ENCODE results near the gene ILDR2.

ILDR2 gene, protein sequence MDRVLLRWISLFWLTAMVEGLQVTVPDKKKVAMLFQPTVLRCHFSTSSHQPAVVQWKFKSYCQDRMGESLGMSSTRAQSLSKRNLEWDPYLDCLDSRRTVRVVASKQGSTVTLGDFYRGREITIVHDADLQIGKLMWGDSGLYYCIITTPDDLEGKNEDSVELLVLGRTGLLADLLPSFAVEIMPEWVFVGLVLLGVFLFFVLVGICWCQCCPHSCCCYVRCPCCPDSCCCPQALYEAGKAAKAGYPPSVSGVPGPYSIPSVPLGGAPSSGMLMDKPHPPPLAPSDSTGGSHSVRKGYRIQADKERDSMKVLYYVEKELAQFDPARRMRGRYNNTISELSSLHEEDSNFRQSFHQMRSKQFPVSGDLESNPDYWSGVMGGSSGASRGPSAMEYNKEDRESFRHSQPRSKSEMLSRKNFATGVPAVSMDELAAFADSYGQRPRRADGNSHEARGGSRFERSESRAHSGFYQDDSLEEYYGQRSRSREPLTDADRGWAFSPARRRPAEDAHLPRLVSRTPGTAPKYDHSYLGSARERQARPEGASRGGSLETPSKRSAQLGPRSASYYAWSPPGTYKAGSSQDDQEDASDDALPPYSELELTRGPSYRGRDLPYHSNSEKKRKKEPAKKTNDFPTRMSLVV

DNA sequence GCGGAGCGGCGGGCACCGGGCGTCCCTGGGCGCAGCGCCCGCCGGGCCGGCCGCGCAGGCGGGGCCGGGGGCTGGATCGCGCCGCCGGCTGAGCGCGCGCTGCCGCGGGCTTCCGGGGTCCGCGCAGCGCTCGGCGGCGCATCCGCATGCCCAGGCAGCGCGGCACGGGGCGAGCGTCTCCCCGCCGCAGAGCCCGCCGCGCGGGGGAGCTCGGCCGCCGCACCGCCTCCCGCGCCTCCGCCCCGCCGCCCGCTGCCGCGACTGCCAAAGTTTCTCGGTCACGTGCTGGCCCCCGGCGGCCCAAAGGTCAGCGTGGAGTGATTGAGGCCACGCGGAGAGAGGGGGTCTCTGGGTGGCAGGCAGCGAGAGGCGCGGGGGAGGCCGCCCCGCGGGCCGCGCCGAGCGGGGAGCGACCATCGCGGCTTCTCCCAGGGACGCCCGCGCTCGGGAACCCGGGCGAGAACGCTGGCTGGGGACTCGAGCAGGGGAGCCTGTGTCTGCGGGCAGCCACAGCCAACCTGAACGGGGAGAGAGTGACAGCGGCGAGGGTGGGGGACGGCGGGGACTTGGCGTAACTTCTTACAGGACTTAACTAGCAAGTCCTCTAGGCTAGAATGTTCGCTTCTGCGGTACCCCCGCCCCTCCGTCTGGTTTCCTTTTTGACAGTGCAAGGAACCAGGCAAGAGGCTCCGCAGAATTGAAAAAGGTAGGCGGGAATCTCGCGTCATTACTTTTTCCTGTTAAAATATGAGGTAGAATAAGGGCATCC, at the start of gene ILDR2:
Gene ILDR2 (minus strand): TSS at position 180 of the 769 bp plus-strand sequence. CDS start 272 bp downstream, outside the sequence.
- no peak for DNase-seq

DNA sequence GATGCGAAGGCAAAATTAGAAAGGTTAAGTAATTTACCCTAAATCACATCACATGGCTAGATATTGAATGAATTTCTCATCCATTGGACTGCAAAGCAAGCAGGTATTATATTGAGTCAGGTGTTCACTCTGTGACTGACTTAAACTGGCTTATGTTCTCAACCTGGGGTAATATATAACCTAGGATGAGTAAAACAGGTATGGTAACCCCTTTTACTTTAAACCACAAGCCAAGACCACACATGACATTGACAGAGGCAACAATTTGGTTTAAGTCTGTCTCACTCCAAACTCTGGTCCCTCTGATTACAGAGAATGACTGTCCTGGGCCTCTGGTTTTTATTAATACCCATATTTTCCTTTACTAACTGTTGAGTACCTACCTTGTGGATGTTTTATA, 47.0 kb upstream of the ILDR2 start:
- no peak for DNase-seq

DNA sequence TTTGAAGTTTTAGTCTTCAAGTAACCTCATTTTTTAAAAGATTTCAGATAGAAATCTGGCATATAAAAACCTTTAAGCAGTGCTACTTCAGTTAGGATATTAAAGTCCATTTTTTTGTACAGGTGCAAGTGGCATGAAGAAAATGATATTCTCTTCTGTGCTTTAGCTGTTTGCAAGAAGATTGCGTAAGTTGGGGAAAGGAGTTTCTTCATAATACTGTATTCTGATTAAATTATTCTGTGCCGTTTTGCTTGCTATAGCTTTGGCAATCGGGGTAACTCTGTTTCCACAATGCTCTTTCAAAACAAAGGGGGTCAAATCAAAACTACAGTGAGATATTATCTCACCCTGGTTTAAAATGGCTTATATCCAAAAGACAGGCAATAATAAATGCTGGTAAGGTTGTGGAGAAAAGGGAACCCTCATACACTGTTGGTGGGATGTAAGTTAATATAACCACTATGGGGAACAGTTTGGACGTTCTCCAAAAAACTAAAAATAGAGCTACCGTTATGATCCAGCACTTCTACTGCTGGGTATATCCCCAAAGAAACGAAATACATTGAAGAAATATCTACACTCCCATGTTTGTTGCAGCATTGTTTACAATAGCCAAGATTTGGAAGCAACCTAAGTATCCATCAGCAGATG, 40.9 kb upstream of the ILDR2 start:
- DNase-seq, result no peak

DNA sequence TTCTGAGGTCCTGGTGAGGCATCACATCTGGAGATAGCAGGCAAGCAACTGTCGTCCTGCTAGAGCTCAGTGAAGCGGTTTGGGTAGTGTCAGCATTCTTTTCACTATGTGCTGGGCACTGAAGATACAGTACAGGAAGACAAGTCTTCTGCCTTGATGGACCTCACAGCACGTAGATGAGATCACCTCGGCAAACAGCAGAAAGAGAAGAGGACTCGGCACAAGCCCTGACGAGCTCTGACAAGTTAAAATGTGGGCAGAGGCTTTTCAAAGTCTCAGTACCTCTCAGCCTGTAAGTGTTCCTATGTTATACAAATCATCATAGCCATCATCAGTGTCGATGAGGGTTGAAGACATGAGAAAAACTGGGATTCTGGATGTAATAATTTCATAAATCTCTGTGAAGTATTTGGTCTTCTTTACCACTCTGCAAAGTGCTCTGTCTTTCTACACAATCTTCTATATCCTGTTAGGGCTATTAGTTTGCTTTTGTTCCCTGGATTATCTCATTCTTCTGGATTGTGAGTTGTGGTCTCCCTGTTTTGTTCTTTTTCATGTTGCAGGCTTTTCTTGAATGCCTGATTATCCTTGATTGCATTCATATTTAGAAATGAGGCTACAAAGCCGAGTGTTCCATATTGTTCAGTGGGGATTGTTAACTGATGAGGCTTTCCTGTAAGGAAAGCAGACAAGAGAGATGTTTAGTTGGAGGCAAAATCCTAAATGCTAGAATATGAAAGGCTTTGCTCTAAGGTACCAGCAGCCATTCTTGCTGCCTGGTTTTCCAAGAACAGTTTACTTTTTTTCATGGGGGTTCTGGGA, 38.0 kb upstream of the ILDR2 start:
- DNase-seq, result no peak

DNA sequence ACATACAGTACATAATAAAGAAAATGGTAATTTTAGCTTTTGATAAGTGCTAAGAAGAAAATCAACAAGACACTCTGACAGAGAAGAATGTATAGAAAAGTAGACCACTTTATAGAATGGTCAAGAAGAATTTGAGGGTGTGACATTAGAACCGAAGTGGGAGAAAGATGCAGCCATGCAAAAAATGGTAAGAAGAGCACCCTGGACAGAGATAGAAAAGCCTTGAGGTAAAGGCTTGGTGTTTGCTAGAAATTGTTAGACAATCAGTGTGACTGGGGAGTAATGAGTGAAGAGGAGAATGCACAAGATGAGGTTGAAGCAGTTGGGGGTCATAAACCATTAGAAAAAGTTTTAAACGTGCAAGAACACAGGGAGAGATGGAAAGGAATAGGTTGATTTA, 37.2 kb upstream of the ILDR2 start:
- DNase-seq, result no peak

DNA sequence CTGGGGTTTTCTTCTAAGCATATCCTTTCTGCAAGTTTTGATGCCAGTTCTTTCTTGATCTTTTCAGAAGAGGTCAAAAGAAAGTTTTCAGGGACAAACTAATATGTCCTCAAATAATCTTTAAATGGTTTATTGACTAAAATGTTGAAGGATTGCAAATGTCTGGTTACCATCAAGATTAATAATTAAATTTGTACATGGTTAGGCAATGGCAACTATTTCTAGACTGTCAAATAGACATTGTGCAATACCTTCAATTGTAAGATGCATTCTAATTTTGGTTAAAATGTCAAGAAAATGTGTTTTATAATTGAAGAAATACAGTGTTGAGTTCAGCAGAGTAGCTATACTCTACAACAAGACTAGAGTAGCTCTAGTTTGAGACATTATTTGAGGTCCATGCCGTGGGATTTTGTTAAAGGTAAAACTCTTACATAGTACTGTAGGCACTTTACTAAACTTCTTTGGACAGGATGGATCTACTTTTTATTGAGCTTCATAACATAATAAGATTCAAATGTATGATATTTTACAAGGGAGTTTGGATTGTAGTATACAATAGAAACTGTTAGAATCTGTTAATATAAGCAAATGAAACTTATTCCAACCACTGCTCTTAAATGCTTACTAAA, 36.3 kb upstream of the ILDR2 start:
- no peak for DNase-seq

DNA sequence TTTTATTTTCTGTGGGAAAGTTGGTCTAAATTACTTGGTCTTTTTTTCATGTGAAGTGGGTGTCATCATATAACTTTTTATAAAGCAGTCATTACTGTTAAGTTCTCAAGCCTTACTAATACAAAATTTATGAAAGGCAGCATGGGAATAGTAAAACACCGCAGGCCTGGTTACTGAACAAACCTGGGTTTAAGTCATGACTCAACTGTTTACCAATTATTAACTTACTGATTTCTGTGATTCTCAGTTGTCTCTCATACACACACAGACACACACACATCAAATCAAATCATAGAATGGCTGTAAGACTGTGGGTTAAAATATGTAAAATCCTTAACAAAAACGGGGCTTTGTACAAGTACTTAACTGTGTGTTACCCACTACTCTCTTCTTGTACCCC, 28.4 kb upstream of the ILDR2 start:
- no peak for DNase-seq

DNA sequence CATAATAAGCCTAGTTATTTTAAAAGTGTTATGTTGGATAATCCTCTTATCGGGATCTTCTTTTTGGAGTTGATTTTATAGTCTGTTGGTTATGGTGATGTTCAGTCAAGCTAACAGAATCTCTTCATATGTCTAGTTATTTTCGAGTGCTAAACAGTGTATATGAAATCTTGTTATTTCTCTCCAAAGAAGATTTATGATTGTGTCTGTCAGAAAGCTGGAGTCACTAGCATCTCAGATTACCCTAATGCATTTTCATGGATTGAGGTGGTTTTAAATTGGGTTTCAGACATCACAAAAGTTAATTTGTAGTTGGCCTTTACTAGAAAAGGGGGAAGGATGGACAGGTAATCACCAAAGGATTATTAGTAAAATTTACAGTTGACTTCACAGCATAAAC, 27.0 kb upstream of the ILDR2 start:
- no peak for DNase-seq

DNA sequence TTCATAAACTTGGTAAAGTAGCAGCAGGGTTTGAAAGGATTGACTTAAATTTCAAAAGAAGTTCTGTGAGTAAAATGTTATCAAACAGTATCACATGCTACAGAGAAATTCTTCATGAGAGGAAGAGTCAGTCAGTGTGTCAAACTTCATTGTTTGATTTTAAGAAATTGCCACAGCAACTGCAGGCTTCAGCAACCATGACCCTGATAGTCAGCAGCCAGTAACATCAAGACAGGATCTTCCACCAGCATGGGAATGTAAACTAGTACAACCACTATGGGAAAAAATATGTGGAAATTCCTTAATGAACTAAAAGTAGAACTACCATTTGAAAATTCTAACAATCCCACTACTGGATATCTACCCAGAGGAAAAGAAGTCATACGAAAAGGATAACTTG, 25.2 kb upstream of the ILDR2 start:
- no peak for DNase-seq

DNA sequence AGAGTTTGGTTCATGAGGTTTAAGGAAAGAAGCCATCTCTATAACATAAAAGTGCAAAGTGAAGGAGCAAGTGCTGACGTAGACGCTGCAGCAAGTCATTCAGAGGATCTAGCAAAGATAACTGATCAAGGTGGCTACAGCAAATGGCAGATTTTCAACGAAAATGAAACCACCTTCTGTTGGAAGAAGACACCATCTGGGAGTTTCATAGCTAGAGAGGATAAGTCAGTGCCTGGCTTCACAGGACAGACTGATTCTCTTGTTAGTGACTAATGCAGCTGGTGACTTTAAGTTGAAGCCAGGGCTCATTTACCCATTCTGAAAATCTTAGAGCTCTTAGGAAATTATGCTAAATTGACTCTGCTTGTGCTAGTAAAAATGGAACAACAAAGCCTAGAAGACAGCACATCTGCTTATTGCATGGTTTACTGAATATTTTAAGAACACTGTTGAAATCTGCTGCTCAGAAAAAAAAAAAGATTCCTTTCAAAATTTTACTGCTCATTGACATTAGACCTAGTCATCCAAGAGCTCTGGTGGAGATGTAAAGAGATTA, 24.2 kb upstream of the ILDR2 start:
- DNase-seq, result no peak

DNA sequence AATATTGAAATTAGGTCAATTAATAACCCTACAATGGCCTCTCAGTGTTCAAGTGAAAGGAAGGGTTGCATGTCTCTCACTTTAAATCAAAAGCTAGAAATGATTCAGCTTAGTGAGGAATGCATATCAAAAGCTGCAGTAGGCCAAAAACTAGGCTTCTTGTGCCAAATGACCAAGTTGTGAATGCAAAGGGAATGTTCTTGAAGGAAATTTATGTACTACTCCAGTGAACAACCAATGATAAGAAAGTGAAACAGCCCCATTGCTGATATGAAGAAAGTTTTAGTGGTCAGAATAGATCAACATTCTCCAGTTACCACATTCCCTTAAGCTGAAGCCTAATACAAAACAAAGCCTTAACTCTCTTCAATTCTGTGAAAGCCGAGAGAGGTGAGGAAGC, 23.7 kb upstream of the ILDR2 start:
- DNase-seq, result no peak

DNA sequence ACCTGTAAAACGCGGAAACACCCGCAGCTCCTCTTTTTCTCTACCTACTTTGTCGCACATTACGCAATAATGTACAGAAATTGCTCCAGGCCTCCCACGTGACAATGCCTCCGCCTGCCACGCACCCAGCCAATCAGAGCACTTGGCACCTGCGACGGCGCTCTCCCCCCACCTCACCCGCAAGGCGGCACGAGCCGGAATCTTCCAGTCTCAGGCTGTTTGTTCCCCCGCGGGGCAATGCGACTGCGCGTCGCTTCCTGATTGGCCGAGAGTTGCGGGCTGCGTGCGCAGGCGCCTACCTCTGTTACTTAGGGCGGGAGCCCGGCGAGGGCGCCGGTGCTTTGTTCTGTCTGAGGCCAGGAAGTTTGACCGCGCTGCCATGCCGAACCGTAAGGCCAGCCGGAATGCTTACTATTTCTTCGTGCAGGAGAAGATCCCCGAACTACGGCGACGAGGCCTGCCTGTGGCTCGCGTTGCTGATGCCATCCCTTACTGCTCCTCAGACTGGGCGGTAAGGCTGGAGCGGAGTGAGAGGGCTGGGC, 13.7 kb upstream of the ILDR2 start, which contains the start of gene MAEL:
Gene MAEL (plus strand): TSS at position 307 of the 542 bp plus-strand sequence. CDS start 73 bp downstream, at position 380.
- no peak for DNase-seq

DNA sequence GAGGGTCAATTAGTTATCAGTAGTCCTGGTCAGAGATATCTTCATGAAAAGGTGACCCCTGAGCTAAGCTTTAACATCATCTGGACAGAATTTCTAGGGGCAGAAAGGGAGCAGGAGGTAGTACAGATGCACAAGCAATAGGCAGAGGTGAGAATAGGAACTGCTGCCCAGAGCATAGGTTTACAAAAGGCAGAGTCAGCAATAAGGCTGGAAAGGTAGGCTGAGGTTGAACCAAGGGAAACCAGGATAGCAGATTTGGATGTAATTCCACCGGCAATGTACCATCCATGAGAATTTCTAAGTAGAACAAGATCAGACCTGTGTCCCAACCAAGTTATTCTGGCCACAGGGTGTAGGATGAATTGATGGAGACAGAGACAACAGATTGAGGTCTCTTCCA, 6.2 kb upstream of the ILDR2 start:
- no peak for DNase-seq

DNA sequence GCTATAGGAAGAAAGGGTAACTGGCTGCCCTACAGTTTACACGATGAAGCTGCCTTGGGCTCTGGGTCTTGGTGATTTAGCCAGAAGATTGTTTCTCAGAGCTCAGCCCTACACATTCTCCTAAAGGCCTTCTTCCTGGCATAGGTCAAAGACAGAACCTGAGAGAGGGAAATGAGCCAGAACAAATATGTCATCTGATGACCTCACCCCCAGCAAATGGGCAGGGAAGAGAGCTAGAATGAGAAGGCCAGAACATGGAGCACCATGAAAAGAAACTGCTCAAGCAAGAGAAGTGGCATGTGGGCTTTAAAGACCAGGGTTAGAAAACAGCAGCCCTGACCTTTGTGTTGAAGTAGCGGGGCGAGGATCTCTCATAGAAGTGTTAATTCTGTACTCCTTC, 5.5 kb upstream of the ILDR2 start:
- DNase-seq, result no peak

DNA sequence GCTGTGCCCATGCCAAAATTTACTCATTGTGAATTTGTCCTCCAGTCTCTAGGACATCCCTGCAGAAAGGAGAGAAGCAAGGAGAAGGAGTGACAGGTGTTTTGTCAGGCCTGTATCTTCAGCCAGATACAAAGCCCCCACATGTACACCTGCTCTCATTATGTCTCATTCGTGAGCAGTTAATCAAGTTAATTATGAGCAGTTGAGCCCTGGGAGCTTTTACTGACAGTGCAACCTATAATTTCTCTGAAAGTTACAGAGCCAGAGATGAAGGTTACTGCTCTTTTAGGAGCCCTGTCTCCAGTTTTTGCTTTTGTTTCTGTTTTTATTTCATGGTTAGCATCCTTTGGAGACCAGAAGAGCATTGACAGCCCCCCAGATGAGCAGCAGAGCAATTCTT, 5.0 kb upstream of the ILDR2 start:
- DNase-seq, result no peak

DNA sequence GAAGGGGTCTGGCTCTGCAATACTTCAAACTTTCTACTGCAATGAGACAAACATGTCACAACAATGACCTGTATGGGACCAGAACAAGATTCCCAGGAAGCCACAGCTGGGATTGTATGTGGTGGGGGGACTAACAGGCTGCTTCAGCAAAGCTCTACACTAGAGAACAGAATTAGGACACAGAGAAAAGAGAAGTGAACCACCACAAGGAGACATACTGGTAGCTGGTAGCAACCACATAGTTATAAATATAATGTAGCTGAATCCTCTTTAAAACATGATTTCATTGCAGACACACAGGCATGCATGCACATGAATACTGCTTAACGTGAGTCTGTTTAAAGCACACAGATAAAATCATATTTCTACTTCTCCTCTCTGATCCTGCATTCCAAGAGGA, 3.5 kb upstream of the ILDR2 start:
- DNase-seq, result no peak

DNA sequence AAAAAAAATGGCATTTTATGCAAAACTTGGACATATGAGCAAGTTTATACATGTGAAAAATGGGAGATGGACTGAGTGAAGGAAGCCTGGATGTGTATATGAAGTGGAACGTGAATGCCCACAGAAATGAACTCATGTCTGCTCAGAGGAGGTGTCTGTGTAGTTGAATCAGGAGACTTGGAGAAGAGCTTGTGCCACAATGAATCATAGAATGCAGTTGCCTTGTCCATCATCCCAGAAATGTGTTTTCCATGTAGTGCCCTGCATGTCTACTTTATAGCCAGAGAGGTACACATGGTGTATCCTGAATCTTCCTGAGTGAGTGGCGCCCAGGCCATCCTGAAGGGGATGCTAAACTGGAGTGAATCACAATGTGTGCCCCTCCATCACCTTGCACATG, 2.6 kb upstream of the ILDR2 start:
- no peak for DNase-seq

DNA sequence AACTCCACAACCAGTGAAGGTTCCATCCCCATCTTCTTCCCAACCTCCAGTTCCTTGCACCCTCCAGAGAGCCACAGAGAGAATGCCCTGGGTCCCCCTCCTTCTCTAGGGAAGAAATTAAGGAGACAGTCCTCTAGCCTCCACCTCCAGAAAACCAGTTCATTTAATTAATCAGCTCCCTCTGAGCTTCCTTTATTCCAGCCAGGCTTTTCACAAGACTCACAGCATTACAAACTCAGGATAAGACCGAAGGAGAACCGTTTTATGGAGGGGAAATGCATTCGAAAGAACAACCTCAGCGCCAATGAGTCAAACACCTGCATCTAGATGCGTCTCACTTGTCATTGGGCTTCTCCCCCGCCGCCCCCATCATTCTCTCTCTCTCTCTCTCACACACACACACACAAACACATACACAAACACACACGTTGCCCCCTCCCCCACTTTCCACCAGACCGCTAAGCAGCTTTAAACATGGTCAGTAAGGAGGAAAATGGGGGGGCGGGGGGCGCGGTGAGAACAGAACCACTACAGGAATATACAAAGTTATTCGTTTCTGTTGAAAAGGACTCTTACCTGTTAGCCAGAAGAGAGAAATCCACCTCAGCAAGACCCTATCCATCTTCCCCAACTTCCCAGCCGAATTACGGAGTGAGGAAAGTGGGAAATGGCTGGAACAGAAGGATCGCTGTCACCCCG, 544 bp downstream of the ILDR2 start:
- DNase-seq, result no peak

DNA sequence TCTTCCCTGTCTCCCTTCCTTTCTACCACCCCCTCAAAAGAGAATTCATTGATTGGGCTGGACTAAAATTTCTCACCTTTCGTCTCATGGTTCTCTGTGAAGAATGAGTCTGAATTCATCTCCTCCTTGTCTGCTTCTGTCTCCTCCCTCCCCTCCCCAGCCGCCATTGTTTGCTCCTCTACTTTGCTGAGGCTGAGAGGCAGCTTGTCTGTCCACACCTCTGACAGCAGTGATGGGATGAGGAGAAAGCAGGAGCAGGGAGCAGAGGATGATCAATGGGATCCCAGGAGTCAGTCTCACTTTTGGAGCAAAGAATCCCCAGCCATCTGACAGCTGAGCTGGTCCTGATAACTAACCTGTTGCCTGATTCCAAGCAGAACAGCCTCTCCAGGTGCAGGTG, 2.5 kb downstream of the ILDR2 start:
- no peak for DNase-seq

DNA sequence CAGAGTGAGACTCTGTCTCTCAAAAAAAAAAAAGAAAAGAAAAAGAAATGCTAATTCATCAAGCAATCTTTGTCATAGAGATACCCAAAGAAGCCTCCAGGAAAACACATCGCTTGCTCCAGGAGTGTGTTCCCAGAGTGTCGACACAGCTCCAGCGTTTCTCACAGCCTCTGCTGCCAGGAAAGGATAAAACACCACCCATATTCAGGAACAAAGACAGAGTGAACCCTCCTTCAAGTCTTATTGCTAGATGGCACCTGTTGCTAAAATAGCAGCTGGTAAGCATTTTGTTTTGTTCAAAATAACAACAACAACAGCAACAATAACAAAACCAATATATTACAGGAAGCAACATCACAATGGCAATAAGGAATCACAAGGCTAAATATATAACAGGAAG, 3.1 kb downstream of the ILDR2 start:
- DNase-seq, result no peak

DNA sequence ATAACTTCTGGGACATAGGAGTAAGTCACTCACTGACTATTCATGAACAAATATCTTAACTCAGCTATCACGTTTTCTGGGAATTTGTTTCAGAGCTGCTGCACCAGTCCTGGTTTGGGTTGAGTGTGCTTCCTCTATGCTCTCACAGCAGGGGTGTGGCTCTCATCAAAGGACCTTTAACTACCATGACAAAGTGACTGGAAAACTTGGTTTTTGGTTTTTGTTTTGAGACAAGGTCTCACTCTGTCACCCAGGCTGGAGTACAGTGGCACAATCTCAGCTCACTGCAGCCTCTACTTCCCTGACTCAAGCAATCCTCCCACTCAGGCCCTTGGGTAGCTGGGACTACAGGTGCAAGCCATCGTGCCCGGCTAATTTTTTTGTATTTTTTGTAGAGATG, 4.1 kb downstream of the ILDR2 start:
- DNase-seq, result no peak
